KMS-11 (cell line): ENCODE data around the gene DPP10.

ENCODE experiments used
- H2AFZ ChIP-seq: fragments of 200-600 bp; sonication (generic); 2 replicates; pipeline ENCODE4 v1.6.1; 2016; ENCODE audit warnings: antibody characterized with exemption, mixed run types, low read depth
- H3K27ac ChIP-seq: fragments of 200-600 bp; sonication (generic); 2 replicates; pipeline ENCODE4 v1.6.1; 2016; ENCODE audit warnings: mild to moderate bottlenecking, mixed run types
- H3K27me3 ChIP-seq: fragments of 200-600 bp; sonication (generic); 2 replicates; pipeline ENCODE4 v1.6.1; 2017; ENCODE audit warnings: mild to moderate bottlenecking, low read depth, mixed run types, moderate library complexity; ENCODE audit not compliant: insufficient read depth
- H3K36me3 ChIP-seq: fragments of 200-600 bp; sonication (generic); 2 replicates; pipeline ENCODE4 v1.6.1; 2017; ENCODE audit warnings: mild to moderate bottlenecking, mixed run types; ENCODE audit not compliant: insufficient read depth
- H3K4me1 ChIP-seq: fragments of 200-600 bp; sonication (generic); 2 replicates; pipeline ENCODE4 v1.6.1; 2016; ENCODE audit warnings: mild to moderate bottlenecking, low read depth, mixed run types; ENCODE audit not compliant: poor library complexity, severe bottlenecking
- H3K4me2 ChIP-seq: fragments of 200-600 bp; sonication (generic); 2 replicates; pipeline ENCODE4 v1.7.0; 2016; ENCODE audit warnings: mild to moderate bottlenecking, mixed run types
- H3K4me3 ChIP-seq: fragments of 200-600 bp; sonication (generic); IDR thresholded peaks from 2 replicates; pipeline ENCODE4 v1.6.1; 2017; ENCODE audit warnings: low read depth, low read length, mixed read lengths; ENCODE audit not compliant: insufficient read depth
- H3K79me2 ChIP-seq: fragments of 200-600 bp; sonication (generic); 2 replicates; pipeline ENCODE4 v1.6.1; 2016; ENCODE audit warnings: low read depth, mixed run types; ENCODE audit not compliant: insufficient read depth
- H3K9ac ChIP-seq: fragments of 200-600 bp; sonication (generic); 2 replicates; pipeline ENCODE4 v1.6.1; 2016; ENCODE audit warnings: mild to moderate bottlenecking, mixed run types
- H4K20me1 ChIP-seq: fragments of 200-600 bp; sonication (generic); 2 replicates; pipeline ENCODE4 v1.6.1; 2016; ENCODE audit warnings: mild to moderate bottlenecking, mixed run types; ENCODE audit not compliant: insufficient read depth
- TF ChIP-seq, protein P1 (sequence below): fragments of 200-600 bp; sonication (generic); conservative IDR thresholded peaks from 2 replicates; pipeline ENCODE4 v1.6.1; 2017; ENCODE audit warnings: low read depth, mild to moderate bottlenecking, antibody characterized with exemption, low read length, moderate library complexity, mixed read lengths

DPP10 gene

DNA sequence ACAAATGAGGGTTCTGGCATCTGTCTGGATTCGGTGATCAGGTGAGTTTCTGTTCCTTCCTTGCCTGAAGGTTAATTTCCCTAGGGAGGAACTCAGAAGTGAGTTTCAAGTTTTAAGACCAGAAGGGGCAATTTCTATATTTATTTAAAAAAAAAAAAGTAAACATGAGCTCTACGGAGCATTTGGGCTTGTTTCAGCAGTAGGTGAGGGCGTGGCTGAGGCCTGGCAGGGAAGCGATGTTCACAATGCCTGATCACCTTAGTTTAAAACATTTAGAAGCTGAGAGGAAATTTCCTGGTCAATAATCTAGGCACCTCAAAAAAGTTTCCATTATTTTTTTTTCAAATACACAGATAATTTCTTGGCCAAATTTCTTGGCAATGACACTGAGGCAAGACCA, 629.1 kb downstream of the DPP10 start:
- H4K20me1 ChIP-seq: no peaks in the 10 kb centered on the region
- H3K4me3 ChIP-seq: no peak overlapping the region
- H3K27me3 ChIP-seq: no peaks in the 10 kb centered on the region
- TF ChIP-seq, protein P1, sequence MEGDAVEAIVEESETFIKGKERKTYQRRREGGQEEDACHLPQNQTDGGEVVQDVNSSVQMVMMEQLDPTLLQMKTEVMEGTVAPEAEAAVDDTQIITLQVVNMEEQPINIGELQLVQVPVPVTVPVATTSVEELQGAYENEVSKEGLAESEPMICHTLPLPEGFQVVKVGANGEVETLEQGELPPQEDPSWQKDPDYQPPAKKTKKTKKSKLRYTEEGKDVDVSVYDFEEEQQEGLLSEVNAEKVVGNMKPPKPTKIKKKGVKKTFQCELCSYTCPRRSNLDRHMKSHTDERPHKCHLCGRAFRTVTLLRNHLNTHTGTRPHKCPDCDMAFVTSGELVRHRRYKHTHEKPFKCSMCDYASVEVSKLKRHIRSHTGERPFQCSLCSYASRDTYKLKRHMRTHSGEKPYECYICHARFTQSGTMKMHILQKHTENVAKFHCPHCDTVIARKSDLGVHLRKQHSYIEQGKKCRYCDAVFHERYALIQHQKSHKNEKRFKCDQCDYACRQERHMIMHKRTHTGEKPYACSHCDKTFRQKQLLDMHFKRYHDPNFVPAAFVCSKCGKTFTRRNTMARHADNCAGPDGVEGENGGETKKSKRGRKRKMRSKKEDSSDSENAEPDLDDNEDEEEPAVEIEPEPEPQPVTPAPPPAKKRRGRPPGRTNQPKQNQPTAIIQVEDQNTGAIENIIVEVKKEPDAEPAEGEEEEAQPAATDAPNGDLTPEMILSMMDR: no peak
- no peak overlapping the region for H3K27ac ChIP-seq
- H2AFZ ChIP-seq: no peak overlapping the region
- no peak overlapping the region for H3K9ac ChIP-seq
- H3K4me1 ChIP-seq: no peaks in the 10 kb centered on the region
- no peaks in the 10 kb centered on the region for H3K36me3 ChIP-seq
- no peaks in the 10 kb centered on the region for H3K79me2 ChIP-seq
- H3K4me2 ChIP-seq: no peak overlapping the region

DNA sequence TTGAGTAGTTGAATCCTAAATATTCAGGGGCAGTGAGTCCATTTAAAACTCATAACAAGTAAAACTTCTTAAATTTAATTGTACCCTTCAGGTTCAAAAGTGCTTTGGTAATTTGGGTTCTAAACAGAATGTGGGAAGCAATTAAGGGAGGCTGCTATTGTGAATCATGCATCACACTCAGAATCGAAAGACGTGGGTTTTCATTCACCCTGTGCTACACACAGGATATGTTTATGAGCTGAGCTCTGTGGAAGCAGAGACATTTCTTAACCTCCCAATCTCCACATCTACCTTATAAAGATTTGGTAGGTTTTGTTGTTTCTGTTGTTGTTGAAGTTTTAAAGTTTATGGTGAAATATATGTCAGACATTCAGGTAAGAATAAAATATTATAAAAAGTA, 633.4 kb downstream of the DPP10 start:
- TF ChIP-seq, protein P1: no peak
- Histone ChIP-seq H3K27ac (no peak overlapping the region), H3K36me3 (no peaks in the 10 kb centered on the region), H4K20me1 (no peaks in the 10 kb centered on the region), H3K9ac (no peak overlapping the region), H3K4me1 (no peaks in the 10 kb centered on the region), H3K4me2 (no peak overlapping the region), H3K4me3 (no peak overlapping the region), H3K27me3 (no peaks in the 10 kb centered on the region), H2AFZ (no peak overlapping the region), H3K79me2 (no peaks in the 10 kb centered on the region)

DNA sequence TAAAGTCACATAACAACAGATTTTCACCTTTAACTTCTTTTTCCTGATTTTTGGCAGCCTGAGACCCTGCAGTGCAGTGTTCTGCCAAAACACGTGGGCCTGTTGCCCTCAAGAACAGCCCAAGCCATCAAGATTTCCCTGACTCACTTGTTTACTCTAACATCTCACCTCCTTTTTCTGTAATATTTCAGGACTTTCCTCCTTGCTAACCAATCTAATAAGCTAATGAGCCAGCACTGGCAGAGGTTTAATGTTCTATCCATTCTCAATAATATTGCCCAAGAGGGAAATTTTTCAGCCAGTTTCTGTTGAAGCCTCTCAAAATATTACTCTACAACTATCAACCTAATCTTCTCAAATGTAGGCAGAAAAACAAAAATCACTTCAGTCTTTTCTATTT, 635.2 kb downstream of the DPP10 start:
- Histone ChIP-seq H3K79me2 (no peaks in the 10 kb centered on the region), H3K27me3 (no peaks in the 10 kb centered on the region), H3K27ac (no peak overlapping the region), H3K4me2 (no peak overlapping the region), H3K4me1 (no peaks in the 10 kb centered on the region), H2AFZ (no peak overlapping the region), H4K20me1 (no peaks in the 10 kb centered on the region), H3K36me3 (no peaks in the 10 kb centered on the region), H3K4me3 (no peak overlapping the region), H3K9ac (no peak overlapping the region)
- TF ChIP-seq, protein P1: no peak

DNA sequence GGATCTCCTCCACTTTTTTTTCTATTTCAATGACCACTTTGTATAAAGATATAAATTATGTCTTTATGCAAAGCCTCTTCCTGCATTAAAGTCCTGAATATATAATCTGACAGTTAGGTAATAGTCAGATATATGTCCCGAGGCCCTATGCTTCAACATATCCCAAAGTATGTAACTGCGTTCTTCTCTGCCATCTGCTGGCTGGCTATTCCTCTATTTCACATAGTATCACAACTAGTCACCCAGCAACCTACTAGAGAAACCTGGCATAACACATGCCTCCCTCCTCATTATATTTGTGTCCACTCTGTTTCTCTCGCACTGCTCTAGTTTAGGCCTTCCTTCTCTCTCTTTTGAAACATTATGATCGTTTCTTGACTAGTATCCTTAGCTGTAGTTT, 640.8 kb downstream of the DPP10 start:
- Histone ChIP-seq H3K4me2 (no peak overlapping the region), H3K27ac (no peak overlapping the region), H3K9ac (no peak overlapping the region), H3K4me3 (no peak overlapping the region), H3K79me2 (no peaks in the 10 kb centered on the region), H3K27me3 (no peaks in the 10 kb centered on the region), H3K4me1 (no peaks in the 10 kb centered on the region), H4K20me1 (no peaks in the 10 kb centered on the region), H2AFZ (no peak overlapping the region), H3K36me3 (no peaks in the 10 kb centered on the region)
- TF ChIP-seq, protein P1: no peak

DNA sequence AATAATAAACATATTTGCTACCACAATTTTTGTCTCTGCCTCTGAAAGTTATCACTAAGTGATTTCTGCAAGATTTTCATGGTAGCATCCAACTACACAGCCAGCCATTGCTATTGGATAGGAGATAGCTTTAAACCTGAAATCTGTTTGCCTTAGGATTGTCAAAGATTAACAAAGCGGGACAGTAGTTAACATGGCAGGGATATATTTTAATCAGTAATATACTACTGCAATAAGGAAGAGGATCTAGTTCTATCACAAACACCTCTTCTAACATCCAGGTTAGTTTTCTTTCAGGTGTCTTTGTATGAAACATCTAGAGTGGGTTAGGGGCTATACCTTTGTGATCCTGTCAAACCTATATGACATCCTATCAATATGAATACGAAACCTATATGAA, 641.3 kb downstream of the DPP10 start:
- no peak overlapping the region for H3K27ac ChIP-seq
- no peak overlapping the region for H2AFZ ChIP-seq
- H3K9ac ChIP-seq: no peak overlapping the region
- H3K27me3 ChIP-seq: no peaks in the 10 kb centered on the region
- no peak overlapping the region for H3K4me3 ChIP-seq
- H4K20me1 ChIP-seq: no peaks in the 10 kb centered on the region
- no peaks in the 10 kb centered on the region for H3K79me2 ChIP-seq
- TF ChIP-seq, protein P1: no peak
- no peak overlapping the region for H3K4me2 ChIP-seq
- H3K36me3 ChIP-seq: no peaks in the 10 kb centered on the region
- H3K4me1 ChIP-seq: no peaks in the 10 kb centered on the region
